HG03175 (cell line): ENCODE measurements around the gene RNU7-1.
"Not testable (repeated sequence)": the region's sequence is repeated elsewhere in the genome, so short reads cannot be mapped to it uniquely, and the experiment has no call there.

Source experiments
- ATAC-seq: cut with Tn5 transposase; IDR thresholded peaks from one replicate; pipeline ENCODE4 v1.9.1; 2021; ENCODE audit warnings: mild to moderate bottlenecking, moderate library complexity; ENCODE audit not compliant: unreplicated experiment

Gene RNU7-1

GRCh38 chr12:6943722-6944380 is at the start of gene RNU7-1, which contains the start of gene C12orf57:
RNU7-1 (plus strand) TSS chr12:6943816.
C12orf57 (plus strand) TSS chr12:6944022; CDS start chr12:6944122, 100 bp downstream.
- ATAC-seq = peak; percentile 36

- no peak for ATAC-seq
Observed at GRCh38 chr12:6894321-6894720, 49.3 kb upstream of the RNU7-1 start.

- ATAC-seq = no peak
Observed at GRCh38 chr12:6896846-6897435, 46.7 kb upstream of the RNU7-1 start.

GRCh38 chr12:6899427-6899826 is 44.2 kb upstream of the RNU7-1 start:
- ATAC-seq = no peak

GRCh38 chr12:6899837-6900519 is 43.6 kb upstream of the RNU7-1 start:
- no peak for ATAC-seq

GRCh38 chr12:6902448-6902847 is 41.2 kb upstream of the RNU7-1 start:
- no peak for ATAC-seq

GRCh38 chr12:6903722-6904121 is 39.9 kb upstream of the RNU7-1 start:
- ATAC-seq = no peak

- ATAC-seq = peak; percentile 94
Observed at GRCh38 chr12:6904280-6905276, 39.0 kb upstream of the RNU7-1 start, which contains the start of gene LRRC23. LRRC23 (plus strand) TSS chr12:6904822; CDS start chr12:6905634, 812 bp downstream.

- ATAC-seq = no peak
Observed at GRCh38 chr12:6905414-6906040, 38.1 kb upstream of the RNU7-1 start.

GRCh38 chr12:6908141-6908540 is 35.5 kb upstream of the RNU7-1 start:
- not testable (repeated sequence) for ATAC-seq

- ATAC-seq = no peak
Observed at GRCh38 chr12:6909421-6910145, 34.0 kb upstream of the RNU7-1 start.

GRCh38 chr12:6912164-6912935 is 31.3 kb upstream of the RNU7-1 start:
- ATAC-seq = no peak

- peak; percentile 77 for ATAC-seq
Observed at GRCh38 chr12:6914246-6914946, 29.2 kb upstream of the RNU7-1 start, which contains the start of gene ENO2. ENO2 (plus strand) TSS chr12:6914580; CDS start chr12:6915833, 1,253 bp downstream.

GRCh38 chr12:6914947-6915788 is 28.4 kb upstream of the RNU7-1 start:
- no peak for ATAC-seq

- ATAC-seq = no peak
Observed at GRCh38 chr12:6915789-6916285, 27.8 kb upstream of the RNU7-1 start.

GRCh38 chr12:6916426-6917200 is 27.0 kb upstream of the RNU7-1 start:
- no peak for ATAC-seq
